Measurements from ENCODE around the gene XYLT1.
A peak's percentile ranks its signal among the peaks of the same experiment; 100 is the strongest.

The XYLT1 gene

DNA sequence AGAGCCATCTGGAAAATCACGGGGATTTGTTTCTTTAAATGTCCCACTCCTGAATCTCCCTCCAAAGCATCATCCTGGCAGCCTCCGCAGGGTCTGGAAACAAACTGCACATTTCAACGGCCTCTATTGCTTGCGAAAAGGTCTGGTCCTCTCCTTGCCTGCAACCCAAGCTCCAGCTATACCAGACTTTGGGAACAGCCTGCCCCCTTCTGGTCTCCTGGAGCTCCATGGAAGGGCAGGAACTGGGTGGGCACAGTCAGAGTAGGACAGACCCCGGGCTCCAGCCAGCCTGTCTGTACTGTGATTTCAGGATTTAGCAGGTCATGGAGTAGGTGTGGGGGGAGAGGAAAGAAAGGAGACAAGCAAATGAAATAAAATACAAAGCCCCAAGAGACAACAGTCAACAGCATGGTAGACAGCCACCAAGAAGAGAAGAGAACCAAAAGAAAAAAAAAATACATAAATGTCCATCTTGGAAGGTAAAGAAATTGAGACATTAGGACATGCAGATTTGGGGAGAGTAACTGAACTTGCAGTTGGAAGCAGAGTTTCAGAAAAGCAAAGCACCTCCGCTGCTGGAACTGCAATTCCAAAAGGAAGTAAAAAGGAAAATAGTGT is 2.7 kb downstream of the XYLT1 start:
- H3K4me3 ChIP-seq (ENCODE audit: low read length), result peak overlapping the region; percentile 86
- DNase-seq (ENCODE audit: low read depth), result peak; percentile 76
- peak; percentile 87 for TF ChIP-seq CTCF (conservative IDR thresholded peaks at IDR 0.05; ENCODE audit: low read length)

GRCh38 chr16:17466876-17467275 is 3.9 kb downstream of the XYLT1 start:
- H3K4me3 ChIP-seq (ENCODE audit: low read length), result no peak overlapping the region
- no peak for DNase-seq (ENCODE audit: low read depth)
- TF ChIP-seq CTCF (conservative IDR thresholded peaks at IDR 0.05; ENCODE audit: low read length), result no peak

- DNase-seq (ENCODE audit: low read depth), result no peak
- no peak overlapping the region for H3K4me3 ChIP-seq (ENCODE audit: low read length)
These were observed 5.3 kb downstream of the XYLT1 start for GRCh38 chr16:17465460-17465859.

DNA sequence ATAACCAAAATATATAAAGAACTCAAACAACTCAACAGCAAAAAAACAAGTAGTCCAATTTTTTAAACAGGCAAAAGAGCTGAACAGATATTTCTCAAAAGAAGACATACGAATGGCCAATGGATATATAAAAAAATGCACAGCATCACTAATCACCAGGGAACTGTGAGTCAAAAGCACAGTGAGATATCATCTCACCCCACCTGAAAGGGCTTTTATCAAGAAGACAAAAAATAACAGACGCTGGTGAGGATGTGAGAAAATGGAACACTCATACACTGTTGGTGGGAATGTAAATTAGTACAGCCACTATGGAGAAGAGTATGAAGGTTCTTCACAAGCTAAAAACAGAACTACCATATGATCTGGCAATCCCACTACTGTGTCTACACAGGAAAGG is 7.4 kb downstream of the XYLT1 start:
- no peak overlapping the region for H3K4me3 ChIP-seq (ENCODE audit: low read length)
- no peak for DNase-seq (ENCODE audit: low read depth)
- TF ChIP-seq CTCF (conservative IDR thresholded peaks at IDR 0.05; ENCODE audit: low read length), result no peak

More at GRCh38 chr16:17465460-17465859, 5.3 kb downstream of the XYLT1 start:
- no peak for TF ChIP-seq CTCF (conservative IDR thresholded peaks at IDR 0.05; ENCODE audit: low read length)

- no peak for TF ChIP-seq CTCF (conservative IDR thresholded peaks at IDR 0.05; ENCODE audit: low read length)
These were observed 8.6 kb downstream of the XYLT1 start for GRCh38 chr16:17461951-17462729.

GRCh38 chr16:17460890-17461289 is 9.9 kb downstream of the XYLT1 start:
- no peak overlapping the region for H3K4me3 ChIP-seq (ENCODE audit: low read length)
- TF ChIP-seq CTCF (conservative IDR thresholded peaks at IDR 0.05; ENCODE audit: low read length), result no peak
- peak; percentile 70 for DNase-seq (ENCODE audit: low read depth)

More at GRCh38 chr16:17461951-17462729, 8.6 kb downstream of the XYLT1 start:
- no peak for DNase-seq (ENCODE audit: low read depth)
- H3K4me3 ChIP-seq (ENCODE audit: low read length), result no peak overlapping the region
